ENCODE data around the gene KANK2.

GRCh38 chr19:11225815-11226214 is 28.5 kb upstream of the KANK2 start:
- no peak for TF ChIP-seq ZNF646 (CRISPR knock-in tag; IDR thresholded peaks at IDR 0.05)
- TF ChIP-seq CTCF (CRISPR knock-in tag; IDR thresholded peaks at IDR 0.05): no peak
- no peak for TF ChIP-seq ZNF431 (CRISPR knock-in tag; IDR thresholded peaks at IDR 0.05; ENCODE audit: borderline replicate concordance, low read depth)
- no peak for TF ChIP-seq HNF4G (IDR thresholded peaks at IDR 0.05; ENCODE audit: borderline replicate concordance, low read depth, low read length)
- no peak for TF ChIP-seq HNF4G (CRISPR knock-in tag; IDR thresholded peaks at IDR 0.05; ENCODE audit: borderline replicate concordance, low read depth)

Data from HepG2 (cell line).